NCI-H446 treated with DMSO at 0.1 percent for 48 hours (cell line): ENCODE data around the gene ARL17B.
"Not testable (repeated sequence)": the region's sequence is repeated elsewhere in the genome, so short reads cannot be mapped to it uniquely, and the experiment has no call there.

Experiments
- DNase-seq: peaks from one replicate; lab custom pipeline; 2025; lab: John Stamatoyannopoulos, UW

ARL17B gene

DNA sequence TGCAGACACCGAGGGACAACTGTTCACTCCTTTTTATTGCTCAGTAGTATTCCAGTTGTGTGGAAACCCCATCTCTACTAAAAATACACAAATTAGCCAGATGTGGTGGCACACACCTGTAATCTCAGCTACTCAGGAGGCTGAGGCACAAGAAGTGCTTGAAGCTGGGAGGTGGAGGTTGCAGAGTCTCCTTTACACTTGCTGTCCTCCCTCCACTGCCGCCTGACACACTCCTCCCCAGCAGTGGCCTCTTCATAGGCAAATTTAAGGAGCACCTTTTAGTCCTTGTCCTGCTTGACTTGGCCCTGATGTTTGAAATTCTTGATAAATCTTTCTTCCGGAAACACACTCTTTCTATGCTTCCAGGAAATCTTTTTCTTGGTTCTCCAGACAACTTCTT is 112.4 kb downstream of the ARL17B start:
- not testable (repeated sequence) for DNase-seq

DNA sequence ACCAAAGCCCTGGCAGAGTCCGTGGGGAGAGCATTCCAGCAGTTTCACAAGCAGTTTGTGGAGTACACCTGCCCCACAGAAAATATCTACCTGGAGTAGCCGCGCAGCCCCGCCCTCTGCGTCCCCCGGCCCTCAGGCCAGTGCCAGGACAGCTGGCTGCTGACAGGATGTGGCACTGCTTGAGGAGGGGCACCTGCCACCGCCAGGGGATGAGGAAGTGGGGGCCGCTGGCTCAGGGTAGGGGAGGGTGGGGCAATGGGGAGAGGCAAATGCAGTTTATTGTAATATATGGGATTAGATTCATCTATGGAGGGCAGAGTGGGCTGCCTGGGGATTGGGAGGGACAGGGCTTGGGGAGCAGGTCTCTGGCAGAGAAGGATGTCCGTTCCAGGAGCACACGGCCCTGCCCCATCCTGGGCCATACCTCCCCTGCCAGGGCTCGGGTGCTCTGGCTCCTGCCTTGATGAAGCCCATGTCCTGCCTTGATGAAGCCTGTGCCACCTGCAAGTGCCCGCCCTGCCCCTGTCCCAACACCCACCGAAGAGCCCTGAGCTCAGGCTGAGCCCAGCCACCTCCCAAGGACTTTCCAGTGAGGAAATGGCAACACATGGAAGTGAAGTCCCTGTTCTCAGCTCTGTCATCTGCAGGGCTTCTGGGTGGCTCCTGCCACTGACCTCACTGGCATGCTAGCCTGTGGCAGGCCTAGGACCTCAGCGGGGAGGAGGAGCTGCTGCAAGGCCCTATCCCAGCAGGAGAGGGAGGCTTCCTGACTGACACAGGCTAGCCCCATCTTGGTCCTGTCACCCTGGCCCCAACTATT is 116.4 kb downstream of the ARL17B start:
- not testable (repeated sequence) for DNase-seq

DNA sequence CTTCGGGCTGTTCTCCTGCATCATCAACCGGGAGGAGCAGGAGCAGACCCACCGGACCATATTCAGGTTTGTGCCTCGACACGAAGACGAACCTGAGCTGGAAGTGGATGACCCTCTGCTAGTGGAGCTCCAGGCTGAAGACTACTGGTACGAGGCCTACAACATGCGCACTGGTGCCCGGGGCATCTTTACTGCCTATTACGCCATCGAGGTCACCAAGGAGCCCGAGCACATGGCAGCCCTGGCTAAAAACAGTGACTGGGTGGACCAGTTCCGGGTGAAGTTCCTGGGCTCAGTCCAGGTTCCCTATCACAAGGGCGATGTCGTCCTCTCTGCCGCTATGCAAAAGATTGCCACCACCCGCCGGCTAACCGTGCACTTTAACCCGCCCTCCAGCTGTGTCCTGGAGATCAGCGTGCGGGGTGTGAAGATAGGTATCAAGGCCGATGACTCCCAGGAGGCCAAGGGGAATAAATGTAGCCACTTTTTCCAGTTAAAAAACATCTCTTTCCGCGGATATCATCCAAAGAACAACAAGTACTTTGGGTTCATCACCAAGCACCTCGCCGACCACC is 117.1 kb downstream of the ARL17B start:
- DNase-seq, result not testable (repeated sequence)

DNA sequence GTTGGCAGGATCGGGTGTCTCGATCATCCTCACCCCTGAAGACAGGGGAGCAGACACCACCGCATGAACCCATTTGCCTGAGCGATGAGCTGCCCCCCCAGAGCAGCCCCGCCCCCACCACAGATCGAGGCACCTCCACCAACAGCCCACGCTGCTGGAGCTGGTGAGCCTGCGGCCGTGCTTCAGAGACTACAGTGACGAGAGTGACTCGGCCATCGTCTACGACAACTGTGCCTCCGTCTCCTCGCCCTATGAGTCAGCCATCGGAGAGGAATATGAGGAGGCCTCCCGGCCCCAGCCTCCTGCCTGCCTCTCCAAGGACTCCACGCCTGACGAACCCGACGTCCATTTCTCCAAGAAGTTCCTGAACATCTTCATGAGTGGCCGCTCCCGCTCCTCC is 117.6 kb downstream of the ARL17B start:
- DNase-seq, result not testable (repeated sequence)

DNA sequence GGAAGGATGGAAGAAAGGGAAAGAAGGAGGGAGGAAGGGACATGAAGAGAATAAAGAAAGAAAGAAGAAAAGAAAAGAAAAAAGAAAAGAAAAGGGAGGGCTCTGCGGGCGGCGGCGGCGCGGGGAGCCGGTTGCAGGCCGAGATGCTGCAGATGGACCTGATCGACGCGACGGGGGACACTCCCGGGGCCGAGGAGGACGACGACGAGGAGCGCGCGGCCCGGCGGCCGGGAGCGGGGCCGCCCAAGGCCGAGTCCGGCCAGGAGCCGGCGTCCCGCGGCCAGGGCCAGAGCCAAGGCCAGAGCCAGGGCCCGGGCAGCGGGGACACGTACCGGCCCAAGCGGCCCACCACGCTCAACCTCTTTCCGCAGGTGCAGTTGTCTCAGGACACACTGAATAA is 118.1 kb downstream of the ARL17B start:
- not testable (repeated sequence) for DNase-seq

DNA sequence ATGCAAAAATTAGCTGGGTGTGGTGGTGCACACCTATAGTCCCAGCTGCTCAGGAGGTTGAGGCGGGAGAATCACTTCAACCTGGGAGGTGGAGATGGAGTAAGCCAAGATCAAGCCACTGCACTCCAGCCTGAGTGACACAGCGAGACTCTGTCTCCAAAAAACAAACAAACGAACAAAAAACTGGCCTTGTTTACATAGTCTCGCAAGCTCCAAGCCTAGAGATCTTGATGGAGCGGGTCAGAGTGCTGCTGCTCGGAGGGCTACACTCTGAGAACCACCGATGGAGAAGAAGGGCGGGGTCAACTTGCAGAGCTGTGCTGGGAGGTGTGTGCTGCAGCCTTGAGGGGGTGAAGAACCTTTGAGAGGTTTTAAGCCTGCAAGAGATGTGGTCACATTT is 130.2 kb downstream of the ARL17B start:
- not testable (repeated sequence) for DNase-seq

DNA sequence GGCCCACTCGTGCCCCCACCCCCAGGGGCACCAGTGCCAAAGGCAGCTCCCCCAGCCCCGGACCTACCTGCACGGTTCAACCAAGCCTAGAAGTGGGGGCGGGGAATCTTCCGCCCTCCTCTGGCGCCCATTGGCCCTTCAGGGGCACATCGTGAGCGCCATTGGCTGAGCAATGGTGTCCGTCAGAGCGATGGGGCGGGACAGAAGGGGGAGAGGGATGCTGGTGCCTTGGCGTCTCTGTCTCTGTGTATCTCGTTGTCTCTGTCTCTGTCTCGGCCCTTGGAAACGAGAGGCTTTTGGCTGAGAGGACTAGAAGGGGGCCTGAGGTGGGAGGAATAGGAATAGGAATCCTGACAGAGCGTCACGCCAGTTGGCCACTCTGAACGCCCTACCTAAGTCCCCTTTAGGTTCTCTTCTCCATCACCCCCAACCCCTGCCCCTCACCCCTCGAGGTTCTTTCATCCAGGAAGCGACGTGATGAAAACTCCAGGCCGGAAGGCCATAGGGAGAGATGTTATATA is 136.2 kb downstream of the ARL17B start:
- peak; percentile 77 for DNase-seq

DNA sequence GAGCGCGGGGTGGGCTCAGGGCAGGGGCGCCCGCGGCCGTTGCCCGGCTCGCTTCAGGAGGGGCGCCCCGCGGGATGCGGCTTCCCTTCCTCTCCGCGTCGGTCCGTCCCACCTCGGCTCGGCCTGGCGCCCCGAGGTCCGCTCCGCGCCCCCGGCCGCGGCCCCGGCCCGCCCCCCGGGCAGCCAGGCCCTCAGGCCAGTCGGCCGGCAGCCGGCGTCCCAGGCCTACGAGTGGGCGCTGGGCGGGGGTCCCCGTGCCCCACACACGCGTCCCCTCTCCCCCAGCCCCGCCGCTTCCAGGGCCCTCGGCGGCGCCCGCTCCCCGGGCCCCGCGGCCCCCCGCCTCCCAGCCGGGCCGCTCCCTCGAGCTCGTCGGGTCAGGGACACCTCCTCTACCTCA is 136.7 kb downstream of the ARL17B start:
- DNase-seq, result not testable (repeated sequence)
